Immature natural killer cell (primary cell): ENCODE data around the gene TSPAN12. TPM values are rescaled to one million over a fixed set of nuclear protein-coding genes. Genes with fewer than 3 reads are reported as not detected.

Experiments used
- DNase-seq, 3 donors: peaks; one replicate each; pipeline ENCODE4 v3.0.0; 2022; ENCODE audit warnings: mixed read lengths in 1 of 3
- H3K27ac Mint-ChIP-seq, 6 donors: one replicate each; pipeline ENCODE4 v1.8.0; 2020; ENCODE audit warnings: mixed read lengths in 6 of 6, mild to moderate bottlenecking in 5 of 6, inconsistent platforms in 4 of 6, moderate library complexity in 3 of 6
- H3K27me3 Mint-ChIP-seq, 3 donors: one replicate each; pipeline ENCODE4 v1.8.0; 2020 to 2021; ENCODE audit warnings: low read depth in 3 of 3, mild to moderate bottlenecking in 3 of 3, mixed read lengths in 3 of 3, moderate library complexity in 3 of 3, inconsistent platforms in 1 of 3
- H3K36me3 Mint-ChIP-seq, 3 donors: one replicate each; pipeline ENCODE4 v1.8.0; 2020; ENCODE audit warnings: mixed read lengths in 3 of 3, inconsistent platforms in 2 of 3, mild to moderate bottlenecking in 2 of 3
- H3K4me1 Mint-ChIP-seq, 2 donors: one replicate each; pipeline ENCODE4 v1.8.0; 2020; ENCODE audit warnings: inconsistent platforms in 2 of 2, mild to moderate bottlenecking in 2 of 2, mixed read lengths in 2 of 2, moderate library complexity in 1 of 2
- H3K4me3 Mint-ChIP-seq, 5 donors: one replicate each; pipeline ENCODE4 v1.8.0; 2020; ENCODE audit warnings: mild to moderate bottlenecking in 5 of 5, mixed read lengths in 5 of 5, inconsistent platforms in 3 of 5, moderate library complexity in 3 of 5
- H3K9me3 Mint-ChIP-seq, 6 donors: one replicate each; pipeline ENCODE4 v1.8.0; 2020; ENCODE audit warnings: mild to moderate bottlenecking in 6 of 6, mixed read lengths in 6 of 6, inconsistent platforms in 4 of 6, moderate library complexity in 3 of 6
- polyA plus RNA-seq, 3 donors: library from polyadenylated mRNA; unstranded; fragments of 300-500 nt; fragmentation: Illumina TruSeq; gene quantifications; one replicate each; pipeline ENCODE4 v1.2.3, GENCODE V29; 2021

The TSPAN12 gene
- polyA plus RNA-seq, 3 donors from 2014 or later, result not detected

GRCh38 chr7:120740348-120740747, 117.6 kb downstream of the TSPAN12 start:
- Mint-ChIP-seq H3K9me3 (peaks cover 0 to 2% (median under 1%) of the 10 kb centered on the region in 6 donors), H3K27me3 (peaks cover 0 to 3% (median 2%) of the 10 kb centered on the region in 3 donors), H3K27ac (no peak overlapping the region), H3K4me1 (no peaks in the 10 kb centered on the region), H3K4me3 (no peak overlapping the region), H3K36me3 (no peaks in the 10 kb centered on the region)
- DNase-seq, result no peak

- peaks cover 0 to 3% (median 2%) of the 10 kb centered on the region in 3 donors for H3K27me3 Mint-ChIP-seq
- H3K36me3 Mint-ChIP-seq, result no peaks in the 10 kb centered on the region
- H3K9me3 Mint-ChIP-seq, result peaks cover 0 to 2% (median under 1%) of the 10 kb centered on the region in 6 donors
- no peak overlapping the region for H3K4me3 Mint-ChIP-seq
- H3K4me1 Mint-ChIP-seq, result no peaks in the 10 kb centered on the region
- no peak for DNase-seq
- no peak overlapping the region for H3K27ac Mint-ChIP-seq
These were observed 119.1 kb downstream of the TSPAN12 start for GRCh38 chr7:120738816-120739215.

Other genes with a start within 250 kb of the TSPAN12 start
- gene ING3, start 92.6 kb upstream of the TSPAN12 start, polyA plus RNA-seq, result 10 to 100 TPM; 29.5 to 33.7 (median 31.4) TPM
- 1 to 10 TPM in 2 of 3 donors, not detected in 1; 1.3 to 2.2 TPM for gene CPED1, start 130.6 kb upstream of the TSPAN12 start, polyA plus RNA-seq